Neuron (in vitro differentiated cells): ENCODE data around the gene DLEC1.

ENCODE experiments used
- H2AFZ ChIP-seq: one replicate; pipeline ENCODE4 v1.6.1; 2013; ENCODE audit warnings: low read depth, mild to moderate bottlenecking, inconsistent platforms, low read length, moderate library complexity
- H3K27me3 ChIP-seq: one replicate; pipeline ENCODE4 v1.6.1; 2013; ENCODE audit warnings: low read length; ENCODE audit not compliant: insufficient read depth
- H3K36me3 ChIP-seq: one replicate; pipeline ENCODE4 v1.6.1; 2013; ENCODE audit warnings: low read length; ENCODE audit not compliant: insufficient read depth
- H3K4me1 ChIP-seq: one replicate; pipeline ENCODE4 v1.6.1; 2013; ENCODE audit warnings: low read length; ENCODE audit not compliant: insufficient read depth
- H3K4me3 ChIP-seq: 2 replicates; pipeline ENCODE4 v1.5.1; 2013; ENCODE audit warnings: mild to moderate bottlenecking, low read length, moderate library complexity
- H3K9me3 ChIP-seq: one replicate; pipeline ENCODE4 v1.6.1; 2013; ENCODE audit warnings: low read length

The DLEC1 gene

DNA sequence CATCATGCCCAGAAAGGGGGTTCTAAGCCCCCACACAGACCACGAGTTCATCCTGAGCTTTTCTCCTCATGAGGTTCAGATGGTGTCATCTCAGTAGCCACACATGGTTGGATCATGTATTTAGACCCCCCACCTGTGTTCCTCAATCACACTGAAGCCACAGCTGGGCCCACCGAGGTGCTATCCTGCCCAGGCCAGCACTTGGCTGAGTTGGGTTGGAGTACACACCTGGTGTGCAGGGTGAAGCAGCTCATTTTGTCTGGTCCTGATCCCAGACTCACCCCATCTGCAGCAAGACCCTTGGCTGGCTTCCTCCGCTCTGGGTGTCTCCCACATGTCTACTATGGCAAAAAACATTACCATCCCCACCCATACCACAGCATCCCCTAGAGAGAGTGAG, 56.0 kb downstream of the DLEC1 start:
- H3K36me3 ChIP-seq = no peaks in the 10 kb centered on the region
- no peaks in the 10 kb centered on the region for H3K9me3 ChIP-seq
- H3K4me3 ChIP-seq = no peak overlapping the region
- H2AFZ ChIP-seq = no peak overlapping the region
- H3K4me1 ChIP-seq = peaks cover 13% of the 10 kb centered on the region
- H3K27me3 ChIP-seq = peaks cover 5% of the 10 kb centered on the region

DNA sequence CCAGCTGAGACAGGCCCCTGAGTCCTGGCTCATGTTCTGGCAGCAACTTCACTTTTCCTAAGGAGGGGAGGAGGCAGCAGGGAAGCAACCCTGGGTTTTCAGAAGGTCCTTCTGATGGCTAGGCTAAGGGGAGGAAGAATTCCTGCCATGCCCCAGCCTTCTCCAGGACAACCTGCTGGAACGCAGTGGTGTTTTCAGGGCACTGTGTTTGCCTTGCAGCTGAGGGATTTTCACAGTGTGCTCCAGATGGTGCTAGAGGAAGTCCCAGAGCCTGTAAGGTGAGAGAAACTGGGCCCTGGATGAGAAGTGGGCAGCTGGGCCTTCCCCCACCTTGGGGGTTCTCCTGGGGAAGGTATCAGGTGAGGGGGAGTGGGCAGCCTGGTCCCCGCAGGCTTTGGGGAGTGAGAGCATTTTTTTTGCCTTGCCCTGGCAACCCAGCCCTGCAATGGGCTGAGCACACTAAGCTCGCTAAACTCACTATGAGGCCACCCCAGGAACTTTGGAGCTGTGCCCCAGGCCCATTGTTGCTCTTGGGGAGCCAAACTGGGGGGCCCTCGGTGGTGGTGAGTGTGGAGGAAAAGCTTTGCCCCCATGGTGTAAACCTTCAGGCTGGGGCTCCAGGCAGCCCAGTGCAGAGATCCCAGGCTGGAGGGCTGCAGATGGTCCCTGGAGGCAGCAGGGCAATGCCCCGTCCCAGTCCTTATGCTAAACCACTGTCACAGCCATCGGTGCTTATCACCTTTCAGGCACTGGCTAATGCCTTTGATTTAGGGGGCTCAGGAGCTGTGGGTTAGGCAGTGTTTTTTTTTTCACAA, 56.9 kb downstream of the DLEC1 start:
- H3K27me3 ChIP-seq = peaks cover 5% of the 10 kb centered on the region
- no peaks in the 10 kb centered on the region for H3K36me3 ChIP-seq
- no peak overlapping the region for H3K4me3 ChIP-seq
- no peak overlapping the region for H2AFZ ChIP-seq
- no peaks in the 10 kb centered on the region for H3K9me3 ChIP-seq
- H3K4me1 ChIP-seq = peaks cover 15% of the 10 kb centered on the region

DNA sequence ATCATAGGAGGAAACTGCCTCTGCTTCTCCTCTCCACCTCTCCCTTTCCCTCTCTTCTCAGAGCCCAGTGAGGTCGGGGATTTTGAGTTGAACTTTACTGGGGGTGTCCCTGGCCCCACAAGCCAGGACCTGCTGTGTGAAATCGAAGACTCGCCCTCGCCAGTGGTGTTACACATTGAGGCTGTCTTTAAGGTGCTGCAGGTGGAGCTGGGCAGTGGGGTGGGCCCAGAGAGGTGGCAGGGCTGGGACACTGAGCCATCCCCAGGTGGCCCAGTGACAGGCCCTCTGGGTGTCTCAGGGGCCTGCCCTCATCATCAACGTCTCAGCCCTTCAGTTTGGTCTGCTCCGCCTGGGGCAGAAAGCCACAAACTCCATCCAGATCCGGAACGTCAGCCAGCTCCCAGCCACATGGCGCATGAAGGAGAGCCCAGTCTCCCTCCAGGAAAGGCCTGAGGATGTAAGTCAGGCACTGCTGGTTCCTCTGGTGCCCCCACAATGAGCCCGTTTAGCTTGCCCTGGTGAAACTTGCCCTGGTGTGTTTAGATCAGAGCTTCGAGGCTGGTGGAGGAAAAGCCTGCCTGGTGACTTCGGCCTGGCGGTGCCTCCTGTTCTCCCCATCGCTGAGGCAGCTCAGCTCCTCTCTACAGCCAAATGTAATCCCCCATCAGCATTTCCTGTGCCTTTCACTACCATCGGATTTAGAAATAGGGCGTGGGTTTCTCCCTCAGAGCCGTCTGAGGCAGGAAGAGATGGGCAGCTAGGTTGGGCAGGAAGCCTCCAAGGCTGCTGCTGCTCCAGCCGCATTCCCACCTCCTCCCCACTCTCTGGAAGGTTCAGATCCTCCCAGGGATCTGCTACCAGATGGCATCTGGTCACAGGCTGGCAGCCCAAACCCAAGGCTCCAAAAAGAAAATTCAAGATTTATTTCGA, 58.7 kb downstream of the DLEC1 start:
- Histone ChIP-seq H3K27me3 (peaks cover 3% of the 10 kb centered on the region), H3K4me3 (no peak overlapping the region), H3K36me3 (no peaks in the 10 kb centered on the region), H3K4me1 (peaks cover 19% of the 10 kb centered on the region), H2AFZ (no peak overlapping the region), H3K9me3 (no peaks in the 10 kb centered on the region)

DNA sequence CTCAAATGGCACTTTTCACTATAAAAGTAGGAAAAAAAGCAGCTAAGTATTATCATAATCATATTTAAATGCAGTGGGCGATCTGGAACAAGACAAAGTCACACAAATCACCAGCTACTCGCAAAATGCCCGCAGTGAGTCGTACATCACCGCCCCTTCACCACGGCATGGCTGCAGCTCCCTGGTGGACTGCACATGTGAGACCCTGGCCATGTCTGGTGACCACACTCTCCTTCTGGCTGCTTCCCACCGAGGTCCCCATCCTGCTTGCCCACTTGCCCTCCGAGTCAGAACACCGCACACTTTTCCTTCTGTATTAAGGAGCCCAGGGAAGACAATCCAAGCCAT, 59.3 kb downstream of the DLEC1 start:
- peaks cover 19% of the 10 kb centered on the region for H3K4me1 ChIP-seq
- no peaks in the 10 kb centered on the region for H3K9me3 ChIP-seq
- H3K36me3 ChIP-seq = no peaks in the 10 kb centered on the region
- no peak overlapping the region for H2AFZ ChIP-seq
- no peak overlapping the region for H3K4me3 ChIP-seq
- H3K27me3 ChIP-seq = peaks cover 2% of the 10 kb centered on the region

DNA sequence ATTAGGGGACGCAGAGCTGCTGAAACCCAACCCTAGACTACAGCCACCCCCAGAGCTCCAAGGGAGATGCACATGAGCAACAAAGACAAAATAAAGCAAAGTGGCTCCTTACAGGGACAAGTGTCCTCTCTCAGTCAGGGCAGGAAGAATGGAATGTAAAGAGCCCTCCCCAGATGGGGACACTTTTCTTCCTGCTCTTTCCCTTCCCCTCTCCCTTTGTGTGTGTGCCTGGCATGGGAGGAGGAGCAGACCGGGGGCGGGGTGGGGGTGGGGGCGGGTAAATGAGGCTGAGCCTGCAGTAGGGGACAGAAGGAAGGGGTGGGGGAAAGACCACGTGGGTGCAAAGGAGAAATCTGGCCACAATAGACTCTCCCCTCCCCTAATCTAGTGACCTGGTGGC, 60.5 kb downstream of the DLEC1 start:
- Histone ChIP-seq H2AFZ (peak overlapping the region; percentile 48), H3K9me3 (no peaks in the 10 kb centered on the region), H3K4me3 (peak overlapping the region; percentile 5), H3K27me3 (peaks cover 2% of the 10 kb centered on the region), H3K36me3 (no peaks in the 10 kb centered on the region), H3K4me1 (peaks cover 19% of the 10 kb centered on the region)

DNA sequence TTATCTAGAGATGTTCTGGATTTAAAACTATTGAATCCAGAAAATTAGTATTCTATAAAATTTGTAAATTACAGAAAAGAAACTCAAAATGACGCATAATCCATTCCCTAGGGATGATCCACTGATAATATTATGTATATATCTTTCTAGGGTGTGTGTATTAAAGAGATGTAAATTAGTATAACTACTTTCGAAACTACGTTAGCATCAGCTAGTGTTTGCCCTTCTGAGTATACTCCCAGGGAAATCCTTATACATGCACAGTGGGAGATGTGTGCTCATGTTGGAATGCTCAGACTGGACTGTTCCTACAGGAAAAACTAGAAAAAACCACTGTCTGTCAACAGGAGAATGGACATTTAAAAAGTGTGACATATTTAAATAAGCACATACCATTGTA, 61.5 kb downstream of the DLEC1 start:
- H3K36me3 ChIP-seq = no peaks in the 10 kb centered on the region
- peaks cover 19% of the 10 kb centered on the region for H3K4me1 ChIP-seq
- H3K4me3 ChIP-seq = no peak overlapping the region
- H3K27me3 ChIP-seq = peaks cover 2% of the 10 kb centered on the region
- H3K9me3 ChIP-seq = no peaks in the 10 kb centered on the region
- H2AFZ ChIP-seq = no peak overlapping the region

DNA sequence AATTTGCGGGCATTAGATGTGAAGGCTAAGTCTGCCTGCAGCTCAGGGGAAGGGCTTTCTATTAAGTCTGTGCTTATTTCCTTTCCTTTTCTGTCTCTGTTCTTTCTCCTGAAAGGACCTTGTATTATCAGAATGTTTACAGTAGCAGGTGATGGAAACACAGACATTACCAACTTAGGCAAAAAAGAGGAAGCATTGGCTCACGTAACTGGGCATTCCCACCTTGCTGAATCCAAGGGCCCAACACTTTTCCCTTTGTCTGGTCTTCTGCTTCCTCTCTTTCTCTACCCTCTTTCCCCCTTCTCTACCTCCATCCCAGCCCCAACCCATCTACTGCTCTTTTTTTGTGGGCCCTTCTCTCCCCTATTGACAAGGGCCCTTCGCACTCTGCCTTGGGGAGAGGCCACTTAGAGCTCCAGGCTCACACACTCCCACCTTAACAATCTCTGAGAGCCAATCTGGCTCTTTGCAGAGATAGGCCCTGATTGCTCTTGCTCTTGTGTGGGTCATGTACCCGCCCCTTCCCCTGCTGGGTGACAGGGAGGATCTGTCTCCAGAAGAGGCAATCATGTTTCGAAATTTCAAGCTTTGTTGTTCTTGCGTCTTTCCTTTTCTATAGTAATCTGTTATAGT, 62.9 kb downstream of the DLEC1 start:
- H3K9me3 ChIP-seq = no peaks in the 10 kb centered on the region
- peaks cover 2% of the 10 kb centered on the region for H3K27me3 ChIP-seq
- H3K4me1 ChIP-seq = peaks cover 19% of the 10 kb centered on the region

DNA sequence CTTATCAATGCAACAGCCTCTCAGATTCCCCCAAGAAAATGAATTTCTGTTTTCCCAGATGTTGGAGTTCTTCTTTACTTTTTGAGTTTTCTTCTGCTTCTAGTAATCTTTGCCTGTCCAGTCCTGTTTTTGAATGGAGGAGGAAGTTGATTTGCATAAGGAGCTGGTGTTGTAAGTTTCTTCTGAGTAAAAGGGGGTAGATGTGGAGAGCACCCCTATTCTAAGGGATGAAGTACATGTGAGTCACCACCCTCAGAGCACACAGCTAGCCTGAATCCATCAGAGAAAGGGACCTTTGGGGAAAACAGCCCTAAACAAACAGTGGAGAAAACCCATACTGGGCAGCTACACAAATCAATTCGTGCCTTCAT, 63.4 kb downstream of the DLEC1 start:
- H3K27me3 ChIP-seq = peaks cover under 1% of the 10 kb centered on the region
- H3K36me3 ChIP-seq = no peaks in the 10 kb centered on the region
- no peak overlapping the region for H3K4me3 ChIP-seq

More for the DNA sequence above, 62.9 kb downstream of the DLEC1 start:
- Histone ChIP-seq H3K4me3 (no peak overlapping the region), H2AFZ (peak overlapping the region; percentile 13), H3K36me3 (no peaks in the 10 kb centered on the region)

DNA sequence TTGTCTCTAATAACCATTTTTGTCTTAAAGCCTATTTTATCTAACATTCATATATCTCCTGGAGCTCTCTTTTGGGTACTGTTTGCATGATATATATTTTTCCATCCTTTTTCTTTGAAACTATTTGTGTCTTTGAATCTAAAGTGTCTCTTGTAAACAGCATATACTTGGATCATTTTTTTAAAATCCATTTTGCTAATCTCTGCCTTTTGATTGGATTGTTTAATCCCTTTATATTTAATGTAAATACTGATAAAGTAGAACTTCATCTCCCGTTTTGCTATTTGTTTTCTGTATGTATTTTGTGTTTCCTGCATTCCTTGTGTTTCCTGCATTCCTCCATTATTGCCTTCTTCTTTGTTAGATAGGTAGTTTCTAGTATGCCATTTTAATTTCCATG, 66.5 kb downstream of the DLEC1 start:
- Histone ChIP-seq H3K9me3 (no peaks in the 10 kb centered on the region), H3K4me3 (no peak overlapping the region)

More for the DNA sequence above, 63.4 kb downstream of the DLEC1 start:
- peaks cover 19% of the 10 kb centered on the region for H3K4me1 ChIP-seq
- H3K9me3 ChIP-seq = no peaks in the 10 kb centered on the region
- H2AFZ ChIP-seq = peak overlapping the region; percentile 13

DNA sequence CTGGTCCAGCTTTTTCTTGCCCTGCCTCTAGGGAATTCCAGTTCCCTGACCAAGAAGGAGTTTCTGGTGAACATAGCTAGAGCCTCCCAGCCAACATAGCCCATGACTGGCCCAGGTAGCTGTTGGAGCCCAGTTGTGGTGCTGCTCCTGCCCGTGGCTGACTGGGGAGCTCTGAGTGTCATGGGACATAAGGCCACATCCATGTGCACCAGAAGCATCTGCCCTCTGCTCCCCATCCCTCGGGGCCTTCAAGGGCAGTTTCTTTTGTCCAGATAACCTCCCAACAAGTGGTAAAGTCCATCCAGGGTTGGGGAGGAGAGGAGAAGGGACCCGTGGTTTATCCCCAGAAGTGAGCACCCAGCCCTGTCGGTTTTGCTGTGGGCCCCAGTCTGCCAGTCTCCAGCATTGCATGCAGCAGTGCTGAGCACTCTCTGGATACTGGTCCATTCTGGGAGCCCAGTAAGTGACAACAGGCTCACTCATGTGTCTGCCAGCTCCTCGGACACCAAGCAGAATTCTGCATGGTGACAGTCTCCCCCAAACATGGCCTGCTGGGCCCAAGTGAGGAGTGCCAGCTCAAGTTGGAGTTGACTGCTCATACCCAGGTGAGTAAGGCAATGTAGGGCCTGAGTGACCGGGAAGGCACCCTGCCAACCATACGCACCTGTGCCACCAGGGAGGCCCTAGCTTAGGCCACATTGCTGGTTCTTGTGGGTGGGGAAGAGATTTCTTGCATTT, 69.1 kb downstream of the DLEC1 start:
- Histone ChIP-seq H2AFZ (no peak overlapping the region), H3K36me3 (no peaks in the 10 kb centered on the region)

More for the DNA sequence above, 66.5 kb downstream of the DLEC1 start:
- no peaks in the 10 kb centered on the region for H3K36me3 ChIP-seq
- H3K27me3 ChIP-seq = no peaks in the 10 kb centered on the region
- H3K4me1 ChIP-seq = peaks cover 4% of the 10 kb centered on the region
- no peak overlapping the region for H2AFZ ChIP-seq

DNA sequence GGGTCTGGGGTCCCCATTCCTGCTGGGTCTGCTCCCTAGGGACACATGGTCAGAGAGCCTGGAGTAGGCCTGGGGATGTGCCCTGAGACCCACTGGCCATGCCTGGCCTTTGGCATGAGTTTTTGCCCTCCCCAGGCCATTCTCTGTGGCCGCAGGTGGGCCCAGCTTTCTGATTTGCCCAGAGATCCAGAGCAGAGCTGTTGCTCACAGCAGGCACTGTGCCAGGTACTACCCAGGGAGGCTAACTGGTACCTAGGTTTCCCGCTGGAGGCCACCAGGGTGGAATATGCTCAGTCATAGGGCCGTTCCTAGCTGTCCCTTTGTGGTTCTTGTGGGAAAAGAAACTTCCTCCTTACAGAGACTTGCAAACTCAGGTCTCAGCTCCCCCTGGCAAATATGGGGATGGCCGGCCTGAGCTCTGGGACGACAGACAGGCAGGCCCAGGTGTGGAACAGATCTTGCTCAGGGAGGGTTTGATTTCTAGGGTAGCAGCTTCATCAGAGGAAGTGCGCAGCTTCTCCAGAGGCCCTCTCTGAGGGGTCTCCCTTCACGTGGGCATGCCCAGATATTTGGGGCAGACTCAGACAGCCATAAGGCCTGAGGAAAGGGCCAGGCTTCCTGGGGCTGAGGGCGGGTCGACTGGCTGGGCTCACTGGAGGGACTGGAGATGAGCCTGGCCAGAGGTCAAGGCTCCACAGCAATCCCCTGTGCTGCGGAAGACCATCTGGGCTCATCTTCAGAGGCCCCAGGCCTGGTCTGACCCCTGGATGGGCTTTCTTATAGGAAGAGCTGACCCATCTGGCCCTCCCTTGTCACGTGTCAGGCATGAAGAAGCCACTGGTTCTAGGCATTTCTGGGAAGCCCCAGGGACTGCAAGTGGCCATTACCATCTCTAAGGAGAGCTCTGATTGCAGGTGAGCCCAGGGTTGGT, 69.9 kb downstream of the DLEC1 start:
- Histone ChIP-seq H3K36me3 (no peaks in the 10 kb centered on the region), H3K4me1 (no peaks in the 10 kb centered on the region), H3K9me3 (no peaks in the 10 kb centered on the region), H3K4me3 (no peak overlapping the region), H3K27me3 (no peaks in the 10 kb centered on the region), H2AFZ (no peak overlapping the region)

More for the DNA sequence above, 69.1 kb downstream of the DLEC1 start:
- no peaks in the 10 kb centered on the region for H3K4me1 ChIP-seq
- H3K9me3 ChIP-seq = no peaks in the 10 kb centered on the region
- H3K4me3 ChIP-seq = no peak overlapping the region
- H3K27me3 ChIP-seq = no peaks in the 10 kb centered on the region
